ENCODE data around the gene AKAIN1.

AKAIN1 gene

DNA sequence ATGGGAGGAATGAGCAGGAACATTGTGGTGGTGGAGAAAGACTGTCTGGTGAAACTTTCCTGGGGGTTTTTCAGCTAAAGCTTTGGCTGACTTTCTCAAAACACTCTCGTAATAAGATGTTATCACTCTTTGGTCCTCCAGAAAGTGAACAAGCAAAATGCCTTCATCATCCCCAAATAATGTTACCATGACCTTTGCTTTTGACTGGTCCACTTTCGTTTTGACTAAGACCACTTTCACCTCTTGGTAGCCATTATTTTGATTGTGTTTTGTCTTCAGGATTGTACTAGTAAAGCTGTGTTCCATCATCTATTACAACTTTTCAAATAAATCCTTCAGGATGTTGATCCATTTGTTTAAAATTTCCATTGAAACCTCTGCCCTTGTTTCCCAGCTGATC lies 103.2 kb downstream of the AKAIN1 start:
- DNase-seq (ENCODE audit: low spot score) = no peak

Data from ecto neural progenitor cell (in vitro differentiated cells).